HG03575 (cell line): ENCODE results near the gene NRARP.
"Not testable (repeated sequence)": the region's sequence is repeated elsewhere in the genome, so short reads cannot be mapped to it uniquely, and the experiment has no call there.

Source experiments
- ATAC-seq: cut with Tn5 transposase; IDR thresholded peaks from one replicate; pipeline ENCODE4 v1.9.1; 2021; ENCODE audit not compliant: unreplicated experiment, insufficient number of reproducible peaks, low FRiP score; ENCODE audit errors: extremely low read depth

NRARP gene

DNA sequence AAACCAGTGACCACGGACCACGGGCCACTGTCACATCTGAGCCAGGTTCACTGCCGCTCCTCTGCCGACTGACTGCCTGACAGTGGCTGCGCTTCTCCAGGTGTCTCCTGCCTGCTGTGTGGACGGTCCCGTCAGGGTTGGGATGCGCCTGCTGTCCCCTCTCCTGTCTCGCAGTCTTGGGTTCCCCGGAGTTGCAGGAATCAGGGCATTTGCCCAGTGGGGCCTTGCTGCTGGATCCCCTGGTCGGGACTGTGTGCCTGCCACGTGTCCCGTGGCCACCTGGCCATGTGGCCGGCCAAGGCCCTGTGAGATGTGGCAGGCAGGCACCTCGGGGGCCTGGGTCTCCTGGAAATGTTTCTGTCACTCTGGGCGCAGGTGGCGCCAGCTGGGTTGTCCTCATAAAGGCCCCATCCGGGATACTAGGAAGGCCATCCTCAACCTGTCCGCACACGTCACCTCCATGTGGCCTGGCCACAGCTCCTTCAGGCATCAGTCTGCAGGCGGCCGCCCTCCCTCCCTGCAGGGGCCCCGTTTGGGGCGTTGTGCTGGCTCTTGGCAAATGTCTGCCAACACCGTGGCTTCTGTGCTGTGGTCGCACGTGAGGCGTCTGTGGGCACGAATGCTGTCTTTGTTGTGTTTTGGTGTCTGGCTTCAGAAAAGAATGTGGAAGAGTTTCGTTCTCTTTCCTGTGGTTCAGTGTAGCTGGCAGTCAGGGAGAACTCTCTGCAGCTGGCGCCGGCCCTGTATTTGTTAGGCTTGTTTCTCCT is 31.0 kb downstream of the NRARP start:
- no peak for ATAC-seq

DNA sequence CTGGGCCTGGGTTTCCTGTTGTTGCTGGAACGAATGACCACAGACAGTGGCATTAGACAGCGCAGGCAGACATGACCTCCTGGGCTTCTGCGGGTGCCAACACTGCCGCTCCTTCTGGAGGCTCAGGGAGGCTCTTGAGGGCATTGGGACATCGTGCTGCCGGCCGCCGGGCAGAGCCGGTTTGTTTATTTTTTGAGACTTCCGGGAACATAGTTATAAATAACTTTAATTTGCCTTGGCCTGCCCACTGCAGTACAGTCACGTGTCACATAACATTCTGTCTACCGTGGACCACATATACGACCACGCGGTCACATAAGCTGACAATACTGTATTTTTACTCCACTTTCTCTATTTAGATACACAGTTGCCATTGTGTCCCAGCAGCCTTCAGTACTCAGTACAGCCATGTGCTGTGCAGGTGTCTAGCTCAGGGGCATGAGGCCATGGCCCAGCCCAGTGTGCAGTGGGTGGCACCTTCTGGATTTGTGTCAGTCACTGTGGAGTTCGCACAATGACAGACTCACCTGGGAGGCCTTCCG is 32.8 kb downstream of the NRARP start:
- ATAC-seq: no peak

DNA sequence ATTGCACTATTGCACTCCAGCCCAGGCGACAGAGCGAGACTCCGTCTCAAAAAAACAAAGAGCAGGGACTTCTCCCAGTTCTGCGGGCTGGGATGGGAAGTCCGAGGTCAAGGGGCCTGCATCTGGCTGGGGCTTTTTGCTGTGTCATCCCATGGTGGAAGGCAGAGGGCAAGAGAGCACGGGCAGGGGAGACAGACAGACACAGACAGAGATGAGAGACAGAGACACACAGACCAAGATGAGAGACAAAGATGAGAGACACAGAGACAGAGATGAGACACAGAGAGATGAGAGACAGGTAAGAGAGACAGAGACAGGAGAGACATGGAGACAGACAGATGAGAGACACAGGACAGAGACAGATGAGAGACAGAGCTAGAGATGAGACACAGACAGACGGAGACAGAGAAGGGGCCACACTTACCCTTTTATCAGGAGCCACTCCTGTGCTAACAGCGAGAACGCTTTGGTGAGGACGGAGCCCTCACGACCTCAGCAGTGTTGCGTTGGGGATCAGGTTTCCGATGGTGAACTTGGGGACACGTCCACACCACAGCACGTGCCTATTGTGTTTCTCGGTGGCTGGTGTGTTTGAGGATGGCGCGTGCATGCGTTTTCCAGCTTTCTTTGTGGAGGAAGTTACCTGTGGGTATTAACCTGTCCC is 33.4 kb downstream of the NRARP start:
- no peak for ATAC-seq

DNA sequence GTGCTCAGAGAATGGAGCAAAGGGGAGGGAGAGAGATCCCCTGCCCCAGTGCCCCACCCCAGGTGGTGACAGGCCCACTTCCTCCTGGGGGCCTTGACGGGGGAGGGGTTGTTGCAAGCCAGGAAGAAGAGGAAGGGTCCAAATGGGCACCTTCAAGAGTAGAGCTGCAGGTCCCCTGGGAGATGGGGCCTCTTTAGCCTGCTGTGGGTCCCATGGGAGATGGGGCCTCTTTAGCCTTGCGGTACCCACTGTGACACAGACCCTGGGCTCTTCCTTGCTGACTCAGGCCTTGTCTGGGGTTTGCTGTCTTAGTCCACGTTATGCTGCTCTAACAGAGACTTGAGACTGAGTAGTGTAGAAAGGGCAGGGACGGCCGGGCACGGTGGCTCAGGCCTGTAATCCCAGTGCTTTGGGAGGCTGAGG is 34.1 kb downstream of the NRARP start:
- no peak for ATAC-seq

DNA sequence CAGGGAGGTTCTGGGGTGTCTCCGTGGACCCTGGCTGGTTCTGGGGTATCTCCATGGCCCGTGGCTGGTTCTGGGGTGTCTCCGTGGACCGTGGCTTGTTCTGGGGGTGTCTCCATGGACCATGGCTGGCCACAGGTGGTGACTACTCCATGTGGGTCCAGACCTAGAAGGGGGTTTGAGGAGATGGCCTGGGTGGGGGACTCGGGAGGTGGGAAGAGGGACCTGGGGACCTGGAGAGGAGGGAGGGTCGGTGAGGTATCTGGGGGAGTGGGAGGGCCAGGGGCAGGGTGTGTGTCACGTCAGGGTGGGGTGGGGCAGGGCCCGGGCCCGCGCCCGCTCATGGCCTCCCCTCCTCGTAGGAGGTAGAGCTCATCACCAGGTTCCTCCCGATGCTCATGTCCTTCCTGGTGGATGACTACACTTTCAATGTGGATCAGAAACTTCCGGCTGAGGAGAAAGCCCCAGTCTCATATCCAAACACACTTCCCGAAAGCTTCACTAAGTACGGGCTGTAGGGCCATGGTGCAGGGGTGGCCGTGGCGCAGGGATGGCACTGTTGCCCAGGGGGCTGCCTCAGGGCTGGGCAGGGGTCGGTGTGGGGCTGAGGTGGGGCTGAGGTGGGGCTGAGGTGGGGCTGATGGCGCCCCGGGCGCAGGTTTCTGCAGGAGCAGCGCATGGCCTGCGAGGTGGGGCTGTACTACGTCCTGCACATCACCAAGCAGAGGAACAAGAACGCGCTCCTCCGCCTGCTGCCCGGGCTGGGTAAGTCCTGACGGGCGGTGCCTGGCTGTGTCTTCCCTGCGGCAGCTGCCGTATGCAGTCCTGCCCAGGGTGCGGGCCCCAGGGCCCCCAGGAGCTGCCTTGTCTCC is 35.3 kb downstream of the NRARP start:
- no peak for ATAC-seq

DNA sequence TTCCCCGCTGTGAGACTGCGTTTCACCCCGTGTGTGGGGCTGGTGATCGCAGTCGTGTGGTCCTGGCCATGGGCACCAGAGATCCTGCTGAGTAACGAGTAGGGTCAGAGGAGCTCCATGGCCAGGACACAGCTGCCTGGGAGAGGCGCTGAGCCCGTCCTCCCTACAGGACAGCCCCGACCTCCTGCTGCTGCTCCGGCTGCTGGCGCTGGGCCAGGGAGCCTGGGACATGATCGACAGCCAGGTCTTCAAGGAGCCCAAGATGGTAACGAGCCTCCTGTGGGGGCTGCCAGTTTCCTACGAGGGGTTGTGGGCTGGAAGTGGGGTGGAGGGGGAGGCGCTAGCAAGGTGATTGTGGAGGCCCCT is 35.9 kb downstream of the NRARP start:
- no peak for ATAC-seq

DNA sequence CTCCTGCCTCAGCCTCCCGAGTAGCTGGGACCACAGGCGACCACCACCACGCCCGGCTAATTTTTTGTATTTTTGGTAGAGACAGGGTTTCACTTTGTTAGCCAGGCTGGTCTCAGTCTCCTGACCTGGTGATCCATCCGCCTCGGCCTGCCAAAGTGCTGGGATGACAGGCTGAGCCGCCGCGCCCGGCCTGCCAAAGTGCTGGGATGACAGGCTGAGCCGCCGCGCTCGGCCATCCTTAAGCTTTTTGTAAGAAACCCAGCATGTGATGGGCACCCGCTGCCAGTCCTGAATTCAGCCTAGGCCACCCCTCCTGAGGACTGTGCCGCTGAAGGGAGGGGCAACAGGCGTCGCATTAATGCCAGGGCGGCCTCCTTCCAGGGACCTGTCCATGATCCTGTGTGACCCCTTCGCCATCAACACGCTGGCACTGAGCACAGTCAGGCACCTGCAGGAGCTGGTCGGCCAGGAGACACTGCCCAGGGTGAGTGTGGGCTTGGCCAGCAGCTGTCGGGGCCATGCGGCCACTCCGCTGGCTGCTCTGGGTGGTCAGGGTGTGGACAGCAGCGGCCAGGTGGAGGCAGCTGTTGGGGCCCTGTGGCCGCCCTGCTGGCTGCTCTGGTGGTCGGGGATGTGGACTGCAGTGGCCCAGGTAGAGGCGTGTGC is 36.4 kb downstream of the NRARP start:
- no peak for ATAC-seq

DNA sequence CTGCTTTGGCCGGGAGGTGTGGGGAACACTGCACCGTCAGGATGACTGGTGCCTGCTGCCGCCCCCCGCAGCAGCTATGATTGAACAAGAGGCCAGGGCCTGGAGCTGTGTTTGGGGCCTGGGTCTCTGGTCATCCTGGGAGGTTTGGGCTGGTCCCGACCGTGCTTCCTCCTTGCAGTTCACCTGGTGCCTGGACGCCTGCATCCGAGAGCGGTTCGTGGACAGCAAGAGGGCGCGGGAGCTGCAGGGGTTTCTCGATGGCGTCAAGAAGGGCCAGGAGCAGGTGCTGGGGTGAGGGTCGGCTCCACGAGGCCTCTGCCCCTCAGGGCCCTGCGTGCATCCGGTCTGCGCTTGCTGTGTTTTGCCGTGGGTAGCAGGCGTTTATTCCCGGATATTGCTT is 38.0 kb downstream of the NRARP start:
- no peak for ATAC-seq

DNA sequence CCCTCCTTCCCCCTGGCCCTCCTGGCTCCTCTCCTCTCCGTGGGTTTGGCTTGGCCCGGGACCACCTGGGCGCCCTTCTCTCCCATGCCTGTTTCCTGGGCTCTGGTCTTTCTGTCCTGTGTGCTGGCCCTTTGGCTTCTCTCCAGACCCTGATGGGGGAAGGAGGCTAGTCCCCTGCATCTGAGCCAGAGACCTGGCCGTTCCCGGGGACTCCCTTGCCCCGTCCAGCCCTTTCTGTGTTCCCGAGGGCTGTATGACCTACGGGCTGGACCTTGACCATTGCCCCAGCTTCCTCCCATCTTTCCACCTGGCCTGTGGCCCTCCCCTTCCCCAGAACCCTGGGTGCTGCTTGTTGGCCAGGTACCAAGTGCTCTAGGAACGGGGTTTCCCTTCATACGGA is 38.6 kb downstream of the NRARP start:
- no peak for ATAC-seq

DNA sequence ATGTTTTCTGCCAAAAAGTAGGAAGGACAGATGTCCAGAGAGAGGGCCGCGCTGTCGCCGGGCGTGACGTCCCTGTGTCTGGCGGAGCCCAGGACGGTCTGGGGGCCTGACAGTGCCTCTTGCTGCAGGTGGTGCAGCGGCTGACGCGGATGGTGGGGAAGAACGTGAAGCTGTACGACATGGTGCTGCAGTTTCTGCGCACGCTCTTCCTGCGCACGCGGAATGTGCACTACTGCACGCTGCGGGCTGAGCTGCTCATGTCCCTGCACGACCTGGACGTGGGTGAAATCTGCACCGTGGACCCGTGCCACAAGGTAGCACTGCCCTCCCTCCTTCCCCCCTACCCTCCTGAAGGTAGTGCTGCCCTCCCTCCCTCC is 39.2 kb downstream of the NRARP start:
- ATAC-seq: no peak

DNA sequence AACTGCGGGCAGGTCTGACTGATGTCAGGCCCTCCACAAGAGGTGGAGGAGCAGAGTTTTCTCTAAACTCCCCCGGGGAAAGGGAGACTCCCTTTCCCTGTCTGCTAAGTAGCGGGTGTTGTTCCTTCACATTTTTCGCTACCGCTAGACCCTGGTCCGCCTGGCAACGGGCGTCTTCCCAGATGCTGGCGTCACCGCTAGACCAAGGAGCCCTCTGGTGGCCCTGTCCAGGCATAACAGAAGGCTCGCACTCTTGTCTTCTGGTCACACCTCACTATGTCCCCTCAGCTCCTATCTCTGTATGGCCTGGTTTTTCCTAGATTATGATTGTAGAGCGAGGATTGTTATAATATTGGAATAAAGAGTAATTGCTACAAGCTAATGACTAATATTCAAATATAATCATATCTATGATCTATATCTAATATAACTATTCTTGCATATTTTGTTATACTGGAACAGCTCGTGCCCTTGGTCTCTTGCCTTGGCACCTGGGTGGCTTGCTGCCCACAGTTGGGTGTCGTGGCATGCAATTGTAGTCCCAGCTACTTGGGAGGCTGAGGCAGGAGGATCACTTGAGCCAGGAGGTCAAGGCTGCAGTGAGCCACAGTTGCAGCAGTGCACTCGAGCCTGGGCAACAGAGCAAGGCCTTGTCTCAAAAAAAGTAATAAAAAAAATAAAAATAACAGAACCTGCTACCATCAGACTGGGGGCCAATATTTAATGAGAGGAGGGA is 39.7 kb downstream of the NRARP start:
- ATAC-seq: not testable (repeated sequence)

DNA sequence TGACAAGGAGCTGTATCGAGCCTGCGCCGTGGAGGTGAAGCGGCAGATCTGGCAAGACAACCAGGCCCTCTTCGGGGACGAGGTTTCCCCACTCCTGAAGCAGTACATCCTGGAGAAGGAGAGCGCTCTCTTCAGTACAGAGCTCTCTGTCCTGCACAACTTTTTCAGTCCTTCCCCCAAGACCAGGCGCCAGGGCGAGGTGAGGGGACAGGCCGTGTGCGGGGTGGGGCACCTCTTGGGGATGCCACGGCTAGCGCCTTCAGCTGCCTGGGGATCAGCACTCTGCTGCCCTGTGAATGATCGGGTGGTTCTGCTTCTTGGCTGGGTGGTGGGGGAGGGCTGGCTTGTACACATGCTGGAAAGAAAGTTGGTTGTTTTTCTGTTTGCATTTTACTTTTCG is 45.2 kb downstream of the NRARP start:
- no peak for ATAC-seq

DNA sequence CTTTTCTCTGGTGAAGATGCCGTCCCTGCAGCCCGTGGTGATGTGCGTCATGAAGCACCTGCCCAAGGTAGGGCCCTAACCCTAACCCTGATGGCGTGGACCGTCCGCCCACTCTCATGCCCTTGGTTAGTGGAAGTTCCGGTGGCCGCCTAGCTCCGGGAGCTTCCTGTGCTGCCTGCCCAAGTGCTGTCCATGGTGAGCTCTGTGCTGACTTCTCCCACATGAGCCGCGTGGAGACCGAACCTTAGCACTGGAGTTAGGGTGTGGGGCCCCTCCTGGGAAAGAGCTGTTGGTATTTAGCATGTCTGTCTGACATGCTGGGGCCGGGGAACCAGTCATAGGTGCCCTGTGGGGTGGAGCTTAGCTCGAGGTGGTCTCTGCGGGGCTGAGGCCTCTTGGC is 45.7 kb downstream of the NRARP start:
- ATAC-seq: no peak

DNA sequence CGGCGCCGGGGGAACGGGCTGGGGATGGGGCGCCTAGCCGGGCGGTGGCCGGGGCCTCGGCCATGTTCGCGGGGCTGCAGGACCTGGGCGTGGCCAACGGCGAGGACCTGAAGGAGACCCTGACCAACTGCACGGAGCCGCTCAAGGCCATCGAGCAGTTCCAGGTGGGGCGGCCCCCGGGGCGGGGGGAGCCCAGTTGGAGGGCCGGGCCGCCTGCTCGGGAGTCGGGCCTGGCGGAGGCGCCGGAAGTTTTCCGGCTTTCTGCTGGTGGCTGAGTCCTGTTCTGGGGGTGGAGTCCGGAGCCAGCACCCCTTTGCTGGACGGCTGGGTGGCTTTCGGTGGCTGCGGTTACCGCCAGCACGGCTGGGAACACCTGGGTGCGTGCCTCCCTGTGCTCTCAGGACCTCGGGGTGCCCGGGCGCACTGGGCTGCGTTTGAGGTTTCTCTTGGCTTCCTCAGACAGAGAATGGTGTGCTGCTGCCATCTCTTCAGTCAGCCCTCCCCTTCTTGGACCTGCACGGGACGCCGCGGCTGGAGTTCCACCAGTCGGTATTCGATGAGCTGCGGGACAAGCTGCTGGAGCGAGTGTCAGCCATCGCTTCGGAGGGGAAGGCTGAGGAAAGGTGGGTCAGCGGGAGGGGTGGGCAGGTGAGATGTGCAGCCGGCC is 46.5 kb downstream of the NRARP start:
- ATAC-seq: no peak

DNA sequence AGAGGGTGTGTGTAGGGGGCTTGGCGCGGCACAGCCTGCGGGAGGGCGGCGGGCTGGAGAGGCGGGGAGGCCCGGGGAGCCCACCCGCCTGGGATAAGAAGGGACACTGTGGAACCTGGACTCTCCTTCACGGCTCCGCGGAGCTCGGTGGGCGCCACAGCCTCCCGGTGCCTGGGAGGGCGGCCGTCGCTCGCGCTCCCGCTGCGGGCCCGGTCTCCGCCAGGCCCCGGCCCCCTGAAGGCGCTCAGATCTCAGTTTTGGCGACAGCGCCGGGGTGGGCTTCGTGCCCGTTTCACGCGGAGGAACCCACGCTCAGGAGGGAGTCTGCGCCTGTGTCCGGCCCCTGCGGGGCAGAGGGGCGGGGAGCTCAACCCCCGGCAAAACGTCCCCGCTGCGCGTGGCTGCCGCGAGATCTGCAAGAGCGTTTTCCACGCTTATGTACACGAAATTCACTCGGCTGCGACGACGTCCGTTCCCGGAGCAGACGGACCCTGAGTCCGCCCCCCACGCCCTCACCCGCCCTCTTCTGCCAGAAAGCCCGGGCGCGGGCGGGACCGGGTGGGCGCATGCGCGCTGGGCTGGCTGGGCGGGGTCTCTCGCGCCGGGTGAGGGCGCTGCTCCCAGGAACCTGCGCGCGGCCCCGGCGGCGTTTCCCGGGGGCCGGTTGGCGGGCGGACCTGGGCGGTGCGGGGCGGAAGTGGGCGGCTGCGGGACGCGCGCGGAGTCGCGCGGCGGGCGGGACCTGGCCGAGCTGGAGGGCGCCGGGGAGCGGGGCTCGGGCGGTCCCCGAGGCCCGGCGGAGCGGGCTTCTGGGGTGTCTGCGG is 47.2 kb downstream of the NRARP start, which contains the start of gene NELFB:
Gene NELFB, plus strand, starts transcription at position 704 of the 824 bp plus-strand sequence.
- no peak for ATAC-seq

DNA sequence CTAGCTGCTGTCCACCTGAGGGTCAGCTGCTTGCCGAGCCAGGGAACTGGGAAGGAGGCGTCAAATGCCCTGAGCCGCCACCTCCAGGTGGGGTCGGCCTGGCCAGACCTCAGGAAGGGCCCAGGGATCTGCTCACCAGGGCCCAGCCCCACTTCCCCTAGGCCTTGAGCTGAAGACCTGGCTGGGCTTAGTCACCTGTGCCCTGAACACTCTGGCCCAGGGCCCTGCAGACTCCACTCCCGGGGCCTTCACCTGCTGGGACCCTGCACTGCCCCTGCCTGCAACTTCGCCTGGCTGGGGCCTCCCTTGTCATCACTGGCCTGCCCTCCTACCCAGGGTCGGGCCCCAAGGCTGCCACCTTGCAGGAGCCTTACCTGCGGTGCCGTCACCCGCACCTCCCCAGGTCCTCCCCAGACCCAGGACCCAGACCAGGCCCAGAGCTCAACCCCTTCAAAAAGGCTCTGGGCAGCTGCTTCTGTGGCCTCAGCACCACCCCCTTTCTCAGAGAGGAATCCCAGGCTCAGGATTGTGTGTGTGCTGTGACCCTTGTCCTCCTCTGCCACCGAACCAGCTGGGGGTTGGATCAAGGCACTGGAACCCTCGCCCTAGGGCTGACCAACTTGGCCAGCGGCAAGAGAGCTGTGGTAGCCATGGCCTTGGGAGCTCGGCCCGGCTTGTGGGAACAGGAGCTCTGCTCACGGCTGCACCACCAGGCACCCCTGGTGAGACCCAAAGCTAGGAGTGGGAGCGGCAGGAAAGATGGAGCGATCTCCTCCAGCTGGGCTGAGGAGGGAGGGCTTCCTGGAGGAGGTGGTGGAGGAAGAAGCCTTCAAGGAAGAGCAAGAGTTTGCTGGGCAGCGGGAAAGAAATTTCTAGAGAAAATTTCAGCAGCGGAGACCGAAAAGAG is 48.1 kb downstream of the NRARP start:
- ATAC-seq: no peak
